ENCODE results near the gene ARID1B. TPM values are rescaled to one million over a fixed set of nuclear protein-coding genes. Genes with fewer than 3 reads are reported as not detected.

The ARID1B gene
- total and polyA plus RNA-seq, 9 of the 15 experiments (the other 6 are each of a cell fraction or from before 2014, with no cell fraction given), result 12.5 to 50.5 (median 25.8) TPM

DNA sequence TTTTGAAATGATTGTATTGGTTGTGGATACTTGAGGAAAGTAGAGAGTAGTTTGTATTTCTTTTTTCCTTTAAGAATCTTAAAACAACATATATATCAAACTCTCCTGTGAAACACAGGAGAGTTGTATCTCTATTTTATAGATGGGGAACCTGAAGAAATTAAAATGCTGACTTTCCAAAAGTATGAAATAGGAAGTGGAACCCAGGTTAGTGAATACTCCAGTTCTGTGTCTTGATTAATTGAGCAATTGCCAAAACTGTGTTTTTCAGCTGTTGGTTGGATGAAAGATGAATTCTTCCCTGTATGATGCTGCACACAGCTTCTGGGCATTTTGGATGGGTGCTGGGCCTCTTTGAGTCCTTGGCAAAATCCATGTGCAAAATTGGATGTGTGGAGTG lies 86.3 kb downstream of the ARID1B start:
- H3K9me3 ChIP-seq (replicated peaks; ENCODE audit: control insufficient read depth, insufficient read depth, low read depth, low read length), result no peaks in the 10 kb centered on the region
- ATAC-seq (no peak), DNase-seq (ENCODE audit: extremely low read depth in 1 of 4, low spot score in 3 of 4) (no peak), FAIRE-seq (peak; percentile 32)
- no peaks in the 10 kb centered on the region for H3K27me3 ChIP-seq (ENCODE audit: control insufficient read depth in 2 of 2, insufficient read depth in 2 of 2, low read length in 2 of 2)
- peaks cover 91% of the 10 kb centered on the region for H3K79me2 ChIP-seq (ENCODE audit: control insufficient read depth, insufficient read depth, low read length)
- in situ Hi-C loops (cut with MboI) (no loop called here), intact Hi-C loops (cut with micrococcal nuclease) (loop anchor here (10.0 kb wide), 1 partner anchor 299 kb away; no protein-coding TSS in a partner anchor)
- H3K4me2 ChIP-seq (ENCODE audit: insufficient read depth, low read length), result no peak overlapping the region
- no peak overlapping the region for H3K9ac ChIP-seq (ENCODE audit: insufficient read depth in 1 of 2, low read depth in 2 of 2, low read length in 2 of 2)
- POLR2A ChIA-PET, result no interaction called here
- H3K4me3 ChIP-seq, result no peak overlapping the region
- H4K20me1 ChIP-seq (replicated peaks; ENCODE audit: control insufficient read depth, insufficient read depth, low read length), result peaks cover 30% of the 10 kb centered on the region
- H3K4me1 ChIP-seq (replicated peaks in 1 of 2; ENCODE audit: control insufficient read depth in 2 of 2, insufficient read depth in 2 of 2, low read length in 2 of 2), result peaks cover 7 to 15% of the 10 kb centered on the region in 2 experiments; a peak in 4 of 5 replicates
- CTCF ChIA-PET (ENCODE audit: low intra/inter-chr PET ratio), result no interaction called here
- no TSS peak for BruUV-seq (replicated peaks)
- no peak overlapping the region for H3K27ac ChIP-seq (ENCODE audit: extremely low read depth, low read depth, low read length)
- no peaks in the 10 kb centered on the region for H3K9me1 ChIP-seq (ENCODE audit: control insufficient read depth, insufficient read depth, low read length)
- H2AFZ ChIP-seq (ENCODE audit: low read depth, low read length), result no peak overlapping the region
- H3K36me3 ChIP-seq (ENCODE audit: control insufficient read depth, insufficient read depth, low read length), result no peaks in the 10 kb centered on the region
- TF ChIP-seq HDAC8 (tag; IDR thresholded peaks at IDR 0.05), result no peak
- no peak for TF ChIP-seq ZNF57 (CRISPR knock-in tag; IDR thresholded peaks at IDR 0.05)
- TF ChIP-seq MAFG (tag; conservative IDR thresholded peaks at IDR 0.05), result peak; percentile 49
- TF ChIP-seq ZNF445 (CRISPR knock-in tag; IDR thresholded peaks at IDR 0.05; ENCODE audit: low read depth), result no peak
- no peak for TF ChIP-seq FOXK2 (conservative IDR thresholded peaks at IDR 0.05 in 1 of 2, IDR thresholded peaks at IDR 0.05 in 1 of 2; ENCODE audit: low read depth in 2 of 2)
- TF ChIP-seq BRF1 (IDR thresholded peaks at IDR 0.05; ENCODE audit: borderline replicate concordance, extremely low read depth, insufficient read length), result no peak
- peak; percentile 83 for TF ChIP-seq ZNF316 (IDR thresholded peaks at IDR 0.05)
- no peak for TF ChIP-seq MYC (IDR thresholded peaks at IDR 0.05; ENCODE audit: low read depth, low read length)
- TF ChIP-seq MYC (CRISPR knock-in tag; IDR thresholded peaks at IDR 0.05; ENCODE audit: borderline replicate concordance, low read depth), result no peak
- peak; percentile 65 for TF ChIP-seq C11orf30 (IDR thresholded peaks at IDR 0.05; ENCODE audit: low read depth)
- TF ChIP-seq FIP1L1 (IDR thresholded peaks at IDR 0.05; ENCODE audit: low read depth, low read length, poor library complexity, severe bottlenecking), result no peak
- no peak for TF ChIP-seq EP400 (IDR thresholded peaks at IDR 0.05)
- TF ChIP-seq, protein P1, sequence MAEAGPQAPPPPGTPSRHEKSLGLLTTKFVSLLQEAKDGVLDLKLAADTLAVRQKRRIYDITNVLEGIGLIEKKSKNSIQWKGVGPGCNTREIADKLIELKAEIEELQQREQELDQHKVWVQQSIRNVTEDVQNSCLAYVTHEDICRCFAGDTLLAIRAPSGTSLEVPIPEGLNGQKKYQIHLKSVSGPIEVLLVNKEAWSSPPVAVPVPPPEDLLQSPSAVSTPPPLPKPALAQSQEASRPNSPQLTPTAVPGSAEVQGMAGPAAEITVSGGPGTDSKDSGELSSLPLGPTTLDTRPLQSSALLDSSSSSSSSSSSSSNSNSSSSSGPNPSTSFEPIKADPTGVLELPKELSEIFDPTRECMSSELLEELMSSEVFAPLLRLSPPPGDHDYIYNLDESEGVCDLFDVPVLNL (CRISPR knock-in tag; IDR thresholded peaks at IDR 0.05; ENCODE audit: low read depth), result no peak
- no peak for TF ChIP-seq SRSF3 (IDR thresholded peaks at IDR 0.05; ENCODE audit: insufficient read depth, low read length)
- no peak for TF ChIP-seq STAG1 (CRISPR knock-in tag; IDR thresholded peaks at IDR 0.05; ENCODE audit: borderline replicate concordance)
- TF ChIP-seq U2AF1 (optimal IDR thresholded peaks at IDR 0.05; ENCODE audit: low read depth, low read length), result no peak
- no peak for TF ChIP-seq ETS2 (tag; IDR thresholded peaks at IDR 0.05; ENCODE audit: borderline replicate concordance, poor library complexity, severe bottlenecking)
- TF ChIP-seq NBN (IDR thresholded peaks at IDR 0.05; ENCODE audit: low read depth), result no peak
- TF ChIP-seq ZNF384 (IDR thresholded peaks at IDR 0.05; ENCODE audit: low read depth, low read length), result no peak
- TF ChIP-seq PTBP1 (IDR thresholded peaks at IDR 0.05; ENCODE audit: low read depth, low read length), result no peak
- TF ChIP-seq, protein P2, sequence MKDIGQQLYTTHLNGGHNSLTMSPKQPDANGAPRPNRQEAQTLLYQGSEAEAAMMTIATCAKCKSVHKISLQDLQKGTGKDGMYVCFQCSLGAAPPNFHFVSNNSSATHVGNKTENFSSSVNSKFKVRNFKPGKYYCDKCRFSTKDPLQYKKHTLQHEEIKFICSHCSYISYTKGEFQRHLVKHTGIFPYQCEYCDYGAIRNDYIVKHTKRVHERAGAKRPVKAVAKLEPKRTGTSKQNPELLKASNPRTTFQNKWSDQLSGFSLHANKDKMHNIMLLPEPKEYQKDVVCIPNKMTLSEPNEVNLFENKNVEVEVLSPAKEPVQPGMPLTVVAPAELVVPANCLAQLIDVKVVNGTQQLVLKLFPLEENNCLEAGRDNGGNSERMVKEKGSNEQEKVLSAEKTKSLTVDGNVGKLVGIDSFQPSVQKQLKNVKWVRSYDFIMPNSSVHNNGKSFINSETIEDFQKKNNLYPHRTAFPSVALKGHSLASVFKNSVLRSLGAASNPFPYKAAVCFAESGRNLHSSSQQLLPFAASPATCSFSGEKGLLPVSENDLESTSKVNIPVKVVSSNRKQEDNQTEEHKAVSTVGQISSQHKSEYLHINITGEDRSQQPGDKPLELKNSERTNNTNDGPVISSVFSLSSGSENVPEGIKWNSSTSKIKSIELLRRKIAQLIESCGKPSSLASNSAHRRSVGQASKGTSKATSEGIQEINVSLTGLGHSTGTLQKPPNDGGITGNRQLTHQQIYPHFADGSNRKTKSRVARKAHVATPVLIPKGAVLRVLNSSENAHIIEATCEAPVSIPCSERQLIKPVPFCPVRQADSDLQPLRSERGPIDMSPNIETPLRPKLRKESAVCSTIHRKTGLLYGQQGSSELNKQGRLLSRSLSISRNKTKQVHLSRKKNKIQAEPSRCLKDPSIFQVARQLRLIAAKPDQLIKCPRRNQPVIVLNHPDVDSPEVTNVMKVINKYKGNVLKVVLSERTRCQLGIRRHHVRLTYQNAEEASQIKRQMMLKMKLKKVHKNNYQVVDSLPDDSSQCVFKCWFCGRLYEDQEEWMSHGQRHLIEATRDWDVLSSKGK (CRISPR knock-in tag; IDR thresholded peaks at IDR 0.05), result no peak
